Measurements from ENCODE around the gene CD53.

CD53 gene

DNA sequence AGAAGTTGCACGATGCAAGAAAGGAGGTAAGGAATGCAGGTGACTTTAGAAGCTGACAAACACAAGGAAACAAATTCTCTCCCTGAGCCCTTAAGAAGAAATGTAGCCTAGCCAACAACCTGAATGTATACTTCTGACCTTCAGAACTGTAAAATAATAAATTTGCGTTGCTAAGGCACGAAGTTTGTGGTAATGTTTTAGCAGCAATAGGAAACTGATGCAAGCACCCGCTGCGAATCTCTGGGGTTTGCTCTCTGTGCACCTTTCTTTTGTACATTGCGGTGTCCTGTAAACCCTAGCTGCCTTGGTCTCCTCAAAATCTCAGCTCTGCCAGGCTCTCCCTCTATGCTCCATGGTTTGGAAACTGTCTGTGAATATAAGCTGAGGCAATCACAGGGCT lies 15.1 kb downstream of the CD53 start:
- Histone ChIP-seq H3K27ac (ENCODE audit: low read depth, low read length) (no peak overlapping the region), H3K9me3 (ENCODE audit: control insufficient read depth in 5 of 5, low read length in 5 of 5) (no peaks in the 10 kb centered on the region), H3K36me3 (ENCODE audit: control insufficient read depth in 5 of 5, insufficient read depth in 5 of 5, low read length in 5 of 5) (peaks cover 0 to 2% (median 0%) of the 10 kb centered on the region in 5 donors), H3K27me3 (ENCODE audit: control insufficient read depth in 5 of 5, insufficient read depth in 4 of 5, low read length in 5 of 5) (no peaks in the 10 kb centered on the region), H3K4me3 (ENCODE audit: low read depth in 1 of 5, low read length in 5 of 5) (no peak overlapping the region), H3K4me1 (ENCODE audit: control insufficient read depth in 5 of 5, insufficient read depth in 5 of 5, low read length in 5 of 5) (peaks cover 0 to 4% (median 0%) of the 10 kb centered on the region in 5 donors), H3K9ac (ENCODE audit: low read length in 5 of 5) (no peak overlapping the region)

DNA sequence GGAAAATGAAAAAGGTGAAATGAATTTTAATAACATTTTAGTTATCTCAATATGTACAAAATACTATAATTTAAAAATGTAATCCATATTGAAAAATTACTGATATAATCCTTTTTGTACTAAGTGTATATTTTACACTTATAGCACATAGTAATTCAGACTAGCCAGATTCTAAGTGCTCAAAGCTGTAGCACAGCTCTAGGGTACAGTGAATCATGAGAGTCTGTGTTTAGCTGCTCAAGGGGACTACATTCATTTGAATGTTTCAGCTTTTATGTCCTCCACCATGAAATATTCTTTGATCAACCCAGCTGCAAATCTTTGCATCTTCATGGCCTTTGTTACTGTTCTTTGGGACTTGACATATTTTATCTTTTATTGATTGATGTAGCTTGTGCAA lies 15.7 kb downstream of the CD53 start:
- Histone ChIP-seq H3K27ac (ENCODE audit: low read depth, low read length) (no peak overlapping the region), H3K36me3 (ENCODE audit: control insufficient read depth in 5 of 5, insufficient read depth in 5 of 5, low read length in 5 of 5) (peaks cover 0 to 2% (median 0%) of the 10 kb centered on the region in 5 donors), H3K4me3 (ENCODE audit: low read depth in 1 of 5, low read length in 5 of 5) (no peak overlapping the region), H3K9me3 (ENCODE audit: control insufficient read depth in 5 of 5, low read length in 5 of 5) (no peaks in the 10 kb centered on the region), H3K27me3 (ENCODE audit: control insufficient read depth in 5 of 5, insufficient read depth in 4 of 5, low read length in 5 of 5) (no peaks in the 10 kb centered on the region), H3K4me1 (ENCODE audit: control insufficient read depth in 5 of 5, insufficient read depth in 5 of 5, low read length in 5 of 5) (peaks cover 0 to 4% (median 0%) of the 10 kb centered on the region in 5 donors), H3K9ac (ENCODE audit: low read length in 5 of 5) (no peak overlapping the region)

DNA sequence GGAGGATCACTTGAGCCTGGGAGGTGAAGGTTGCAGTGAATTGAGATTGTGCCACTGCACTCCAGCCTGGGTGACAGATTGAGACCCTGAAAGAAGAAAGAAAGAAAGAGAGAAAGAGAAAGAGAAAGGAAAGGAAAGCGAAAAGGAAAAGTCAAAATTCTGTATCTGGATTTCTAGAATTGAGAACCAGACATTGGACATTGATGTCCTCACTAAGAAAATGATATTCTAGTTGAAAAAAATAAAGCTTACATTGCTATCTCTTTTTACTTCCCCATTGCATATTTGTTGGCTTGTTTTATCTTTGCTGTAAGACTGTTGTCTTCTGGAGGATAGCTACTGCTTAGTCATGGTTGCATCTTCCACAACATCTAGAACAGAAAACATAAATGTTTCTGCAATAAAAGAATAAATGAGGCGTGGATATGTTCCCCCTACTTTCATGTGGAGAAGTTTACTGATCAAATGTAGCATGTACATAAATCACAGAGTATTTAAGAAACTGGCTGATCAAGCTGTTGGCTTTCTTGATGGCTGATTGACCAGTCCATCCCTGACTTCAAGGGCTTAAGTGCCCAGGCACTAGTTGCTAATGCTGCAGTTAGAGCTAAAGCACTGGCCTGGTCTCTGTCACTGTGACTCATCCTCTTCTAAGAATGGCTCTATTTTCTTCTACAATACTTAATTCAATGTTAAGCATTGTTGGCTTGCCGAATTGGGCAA lies 17.7 kb downstream of the CD53 start:
- H3K9me3 ChIP-seq (ENCODE audit: control insufficient read depth in 5 of 5, low read length in 5 of 5), result no peaks in the 10 kb centered on the region
- H3K36me3 ChIP-seq (ENCODE audit: control insufficient read depth in 5 of 5, insufficient read depth in 5 of 5, low read length in 5 of 5), result peaks cover 0 to 5% (median 0%) of the 10 kb centered on the region in 5 donors
- no peak overlapping the region for H3K4me3 ChIP-seq (ENCODE audit: low read depth in 1 of 5, low read length in 5 of 5)
- H3K4me1 ChIP-seq (ENCODE audit: control insufficient read depth in 5 of 5, insufficient read depth in 5 of 5, low read length in 5 of 5), result peaks cover 0 to 4% (median 0%) of the 10 kb centered on the region in 5 donors
- H3K9ac ChIP-seq (ENCODE audit: low read length in 5 of 5), result no peak overlapping the region
- H3K27me3 ChIP-seq (ENCODE audit: control insufficient read depth in 5 of 5, insufficient read depth in 4 of 5, low read length in 5 of 5), result no peaks in the 10 kb centered on the region
- no peak overlapping the region for H3K27ac ChIP-seq (ENCODE audit: low read depth, low read length)

DNA sequence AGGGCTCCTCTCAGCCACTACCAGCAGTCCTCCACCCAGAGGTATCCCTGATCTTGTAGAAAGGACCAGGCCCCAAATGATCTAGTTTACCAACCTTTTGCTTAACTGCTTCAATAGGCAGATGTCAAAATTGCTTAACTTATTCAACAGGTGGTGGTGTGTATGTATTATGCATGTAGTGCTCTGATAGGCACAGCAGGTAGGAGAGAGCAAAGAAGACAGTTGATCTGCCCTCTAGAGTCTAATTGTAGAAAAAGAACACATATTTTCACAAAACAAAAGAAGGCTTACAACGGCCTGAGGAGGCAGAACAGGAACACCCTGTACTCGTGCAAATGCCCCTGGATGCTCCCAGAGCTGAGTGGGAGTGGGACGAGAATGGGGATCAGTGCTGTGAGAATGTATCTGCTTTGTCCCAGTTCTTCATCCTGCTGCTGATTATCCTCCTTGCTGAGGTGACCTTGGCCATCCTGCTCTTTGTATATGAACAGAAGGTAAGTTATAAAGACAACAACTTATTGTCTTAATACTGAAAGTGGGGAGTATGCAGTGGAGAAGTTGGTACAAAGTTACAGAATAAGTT lies 21.1 kb downstream of the CD53 start:
- Histone ChIP-seq H3K4me3 (ENCODE audit: low read depth in 1 of 5, low read length in 5 of 5) (no peak overlapping the region), H3K9me3 (ENCODE audit: control insufficient read depth in 5 of 5, low read length in 5 of 5) (no peaks in the 10 kb centered on the region), H3K4me1 (ENCODE audit: control insufficient read depth in 5 of 5, insufficient read depth in 5 of 5, low read length in 5 of 5) (peaks cover 0 to 4% (median 0%) of the 10 kb centered on the region in 5 donors), H3K9ac (ENCODE audit: low read length in 5 of 5) (no peak overlapping the region), H3K27me3 (ENCODE audit: control insufficient read depth in 5 of 5, insufficient read depth in 4 of 5, low read length in 5 of 5) (no peaks in the 10 kb centered on the region), H3K36me3 (ENCODE audit: control insufficient read depth in 5 of 5, insufficient read depth in 5 of 5, low read length in 5 of 5) (peaks cover 0 to 7% (median 0%) of the 10 kb centered on the region in 5 donors), H3K27ac (ENCODE audit: low read depth, low read length) (no peak overlapping the region)

DNA sequence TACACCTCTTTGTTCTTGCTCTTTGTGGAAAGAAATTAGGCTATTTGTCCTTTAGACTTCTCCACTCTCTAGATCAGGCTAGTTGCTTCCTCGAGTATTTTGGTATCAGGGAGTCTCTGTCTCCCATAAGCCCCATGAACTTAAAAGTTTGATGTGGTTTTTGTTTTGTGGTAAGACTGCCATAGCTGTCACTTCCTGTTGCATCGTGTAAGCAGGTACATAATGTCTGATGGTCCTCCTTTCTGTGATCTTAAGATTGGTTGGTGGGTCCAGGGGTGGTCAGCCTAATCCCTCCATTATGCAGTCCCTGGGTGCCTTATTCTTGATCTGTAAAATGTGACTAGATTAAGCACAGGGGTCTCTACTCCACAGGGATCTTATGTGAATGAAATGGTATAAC lies 23.1 kb downstream of the CD53 start:
- H3K27ac ChIP-seq (ENCODE audit: low read depth, low read length), result no peak overlapping the region

DNA sequence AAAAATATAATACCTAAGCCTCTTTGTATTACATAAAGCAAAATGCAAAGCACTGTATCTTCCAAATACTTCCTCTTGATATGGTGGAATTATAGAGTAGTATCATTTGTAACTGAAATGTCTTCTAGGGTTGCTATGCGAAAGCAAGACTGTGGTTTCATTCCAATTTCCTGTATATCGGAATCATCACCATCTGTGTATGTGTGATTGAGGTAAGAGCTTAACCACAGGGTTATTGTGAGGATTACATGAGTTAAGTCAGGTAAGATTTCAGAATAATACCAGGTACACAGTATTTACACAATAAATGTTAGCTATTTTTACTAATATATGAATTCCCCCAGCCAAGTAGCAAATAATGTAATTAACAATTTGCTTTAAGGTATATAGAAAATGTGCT lies 24.7 kb downstream of the CD53 start:
- no peak overlapping the region for H3K4me3 ChIP-seq (ENCODE audit: low read depth in 1 of 5, low read length in 5 of 5)
- H3K27me3 ChIP-seq (ENCODE audit: control insufficient read depth in 5 of 5, insufficient read depth in 4 of 5, low read length in 5 of 5), result no peaks in the 10 kb centered on the region
- H3K9ac ChIP-seq (ENCODE audit: low read length in 5 of 5), result no peak overlapping the region
- no peak overlapping the region for H3K27ac ChIP-seq (ENCODE audit: low read depth, low read length)
- no peaks in the 10 kb centered on the region for H3K4me1 ChIP-seq (ENCODE audit: control insufficient read depth in 5 of 5, insufficient read depth in 5 of 5, low read length in 5 of 5)
- H3K36me3 ChIP-seq (ENCODE audit: control insufficient read depth in 5 of 5, insufficient read depth in 5 of 5, low read length in 5 of 5), result peaks cover 0 to 13% (median 0%) of the 10 kb centered on the region in 5 donors
- no peaks in the 10 kb centered on the region for H3K9me3 ChIP-seq (ENCODE audit: control insufficient read depth in 5 of 5, low read length in 5 of 5)

More for the DNA sequence above, 23.1 kb downstream of the CD53 start:
- Histone ChIP-seq H3K36me3 (ENCODE audit: control insufficient read depth in 5 of 5, insufficient read depth in 5 of 5, low read length in 5 of 5) (peaks cover 0 to 15% (median 0%) of the 10 kb centered on the region in 5 donors), H3K27me3 (ENCODE audit: control insufficient read depth in 5 of 5, insufficient read depth in 4 of 5, low read length in 5 of 5) (no peaks in the 10 kb centered on the region), H3K4me3 (ENCODE audit: low read depth in 1 of 5, low read length in 5 of 5) (no peak overlapping the region), H3K9me3 (ENCODE audit: control insufficient read depth in 5 of 5, low read length in 5 of 5) (no peaks in the 10 kb centered on the region), H3K4me1 (ENCODE audit: control insufficient read depth in 5 of 5, insufficient read depth in 5 of 5, low read length in 5 of 5) (no peaks in the 10 kb centered on the region), H3K9ac (ENCODE audit: low read length in 5 of 5) (no peak overlapping the region)

DNA sequence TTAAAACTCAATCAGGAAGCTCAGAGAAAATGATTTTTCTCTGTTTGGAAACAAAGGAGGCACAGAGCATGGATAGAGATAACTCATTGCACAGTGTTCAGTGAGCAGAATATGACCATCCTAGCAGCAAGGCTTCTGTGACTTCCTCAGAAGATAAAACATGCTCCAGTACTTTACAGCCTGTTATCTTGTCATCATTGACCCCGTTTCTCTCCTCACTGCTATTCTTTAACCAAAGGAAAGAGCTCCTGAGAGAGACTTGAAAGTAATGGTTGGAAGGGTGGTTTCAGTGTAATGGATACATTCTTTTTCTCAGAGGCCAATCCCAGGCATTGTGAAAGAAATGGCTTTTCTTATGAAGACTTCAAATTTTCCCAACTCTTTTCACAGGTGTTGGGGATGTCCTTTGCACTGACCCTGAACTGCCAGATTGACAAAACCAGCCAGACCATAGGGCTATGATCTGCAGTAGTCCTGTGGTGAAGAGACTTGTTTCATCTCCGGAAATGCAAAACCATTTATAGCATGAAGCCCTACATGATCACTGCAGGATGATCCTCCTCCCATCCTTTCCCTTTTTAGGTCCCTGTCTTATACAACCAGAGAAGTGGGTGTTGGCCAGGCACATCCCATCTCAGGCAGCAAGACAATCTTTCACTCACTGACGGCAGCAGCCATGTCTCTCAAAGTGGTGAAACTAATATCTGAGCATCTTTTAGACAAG lies 25.9 kb downstream of the CD53 start:
- peaks cover 0 to 13% (median 0%) of the 10 kb centered on the region in 5 donors for H3K36me3 ChIP-seq (ENCODE audit: control insufficient read depth in 5 of 5, insufficient read depth in 5 of 5, low read length in 5 of 5)
- H3K27me3 ChIP-seq (ENCODE audit: control insufficient read depth in 5 of 5, insufficient read depth in 4 of 5, low read length in 5 of 5), result no peaks in the 10 kb centered on the region
- no peaks in the 10 kb centered on the region for H3K4me1 ChIP-seq (ENCODE audit: control insufficient read depth in 5 of 5, insufficient read depth in 5 of 5, low read length in 5 of 5)
- no peak overlapping the region for H3K9ac ChIP-seq (ENCODE audit: low read length in 5 of 5)
- no peak overlapping the region for H3K4me3 ChIP-seq (ENCODE audit: low read depth in 1 of 5, low read length in 5 of 5)
- H3K9me3 ChIP-seq (ENCODE audit: control insufficient read depth in 5 of 5, low read length in 5 of 5), result no peaks in the 10 kb centered on the region
- H3K27ac ChIP-seq (ENCODE audit: low read depth, low read length), result no peak overlapping the region

DNA sequence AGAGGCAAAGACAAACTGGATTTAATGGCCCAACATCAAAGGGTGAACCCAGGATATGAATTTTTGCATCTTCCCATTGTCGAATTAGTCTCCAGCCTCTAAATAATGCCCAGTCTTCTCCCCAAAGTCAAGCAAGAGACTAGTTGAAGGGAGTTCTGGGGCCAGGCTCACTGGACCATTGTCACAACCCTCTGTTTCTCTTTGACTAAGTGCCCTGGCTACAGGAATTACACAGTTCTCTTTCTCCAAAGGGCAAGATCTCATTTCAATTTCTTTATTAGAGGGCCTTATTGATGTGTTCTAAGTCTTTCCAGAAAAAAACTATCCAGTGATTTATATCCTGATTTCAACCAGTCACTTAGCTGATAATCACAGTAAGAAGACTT lies 26.5 kb downstream of the CD53 start:
- Histone ChIP-seq H3K4me1 (ENCODE audit: control insufficient read depth in 5 of 5, insufficient read depth in 5 of 5, low read length in 5 of 5) (no peaks in the 10 kb centered on the region), H3K9me3 (ENCODE audit: control insufficient read depth in 5 of 5, low read length in 5 of 5) (no peaks in the 10 kb centered on the region), H3K27ac (ENCODE audit: low read depth, low read length) (no peak overlapping the region), H3K9ac (ENCODE audit: low read length in 5 of 5) (no peak overlapping the region), H3K4me3 (ENCODE audit: low read depth in 1 of 5, low read length in 5 of 5) (no peak overlapping the region), H3K27me3 (ENCODE audit: control insufficient read depth in 5 of 5, insufficient read depth in 4 of 5, low read length in 5 of 5) (no peaks in the 10 kb centered on the region), H3K36me3 (ENCODE audit: control insufficient read depth in 5 of 5, insufficient read depth in 5 of 5, low read length in 5 of 5) (peaks cover 0 to 11% (median 0%) of the 10 kb centered on the region in 5 donors)

DNA sequence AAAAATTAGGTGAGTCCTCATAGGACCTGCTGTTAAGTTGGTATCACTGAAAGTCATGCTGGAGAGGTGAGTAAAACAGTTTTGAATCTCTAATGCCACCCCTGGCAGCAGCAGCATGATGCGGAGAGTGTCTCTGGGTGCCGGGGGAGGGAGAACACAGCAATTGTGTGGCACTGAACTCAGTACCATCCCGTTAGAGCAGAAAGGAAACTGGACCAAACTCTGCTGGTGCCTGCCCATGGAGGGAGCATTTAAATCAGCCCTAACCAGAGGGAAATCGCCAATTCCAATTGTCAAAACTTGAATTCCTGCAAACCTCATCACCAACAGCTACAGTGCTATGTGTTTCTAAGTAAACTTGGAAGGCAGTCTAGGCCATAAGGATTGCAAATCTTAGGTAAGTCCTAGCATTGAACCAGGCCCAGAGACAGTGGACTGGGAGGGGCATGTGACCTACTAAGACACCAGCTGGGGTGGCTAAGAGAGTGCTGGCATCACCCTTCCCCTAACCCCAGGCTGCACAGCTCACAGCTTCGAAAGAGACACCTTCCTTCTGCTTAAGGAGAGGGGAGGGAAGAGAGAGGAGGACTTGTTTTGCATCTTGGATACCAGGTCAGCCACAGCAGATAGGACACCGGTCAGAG lies 30.0 kb downstream of the CD53 start:
- Histone ChIP-seq H3K36me3 (ENCODE audit: control insufficient read depth in 5 of 5, insufficient read depth in 5 of 5, low read length in 5 of 5) (peaks cover 0 to 8% (median 0%) of the 10 kb centered on the region in 5 donors), H3K4me1 (ENCODE audit: control insufficient read depth in 5 of 5, insufficient read depth in 5 of 5, low read length in 5 of 5) (no peaks in the 10 kb centered on the region), H3K4me3 (ENCODE audit: low read depth in 1 of 5, low read length in 5 of 5) (no peak overlapping the region), H3K27me3 (ENCODE audit: control insufficient read depth in 5 of 5, insufficient read depth in 4 of 5, low read length in 5 of 5) (no peaks in the 10 kb centered on the region), H3K27ac (ENCODE audit: low read depth, low read length) (no peak overlapping the region), H3K9me3 (ENCODE audit: control insufficient read depth in 5 of 5, low read length in 5 of 5) (no peaks in the 10 kb centered on the region), H3K9ac (ENCODE audit: low read length in 5 of 5) (no peak overlapping the region)
